Aorta (tissue), 5 donors: Measurements from ENCODE around the gene COQ10B. TPM values are rescaled to one million over a fixed set of nuclear protein-coding genes. Genes with fewer than 3 reads are reported as not detected.
"Not testable (repeated sequence)": the region's sequence is repeated elsewhere in the genome, so short reads cannot be mapped to it uniquely, and the experiment has no call there.

ENCODE experiments used
- ATAC-seq: fragments of 200-7000 bp; cut with Tn5 transposase; one replicate; pipeline ENCODE4 v1.9.1; 2022; ENCODE audit warnings: moderate library complexity; ENCODE audit not compliant: low FRiP score
- DNase-seq, 2 donors: peaks; one replicate each; pipeline ENCODE4 v3.0.0-alpha.2; 2020
- H3K27ac ChIP-seq, 2 donors: one replicate each; pipeline ENCODE4 v1.5.1; 2013; ENCODE audit warnings: low read length in 2 of 2, mild to moderate bottlenecking in 2 of 2, moderate library complexity in 2 of 2, control low read depth in 1 of 2, inconsistent platforms in 1 of 2, low read depth in 1 of 2
- H3K27me3 ChIP-seq, 2 donors: one replicate each; pipeline ENCODE4 v1.6.1; 2013; ENCODE audit warnings: control low read depth in 1 of 2, low read length in 1 of 2, mild to moderate bottlenecking in 1 of 2, moderate library complexity in 1 of 2; ENCODE audit not compliant: insufficient read depth in 2 of 2, control insufficient read depth in 1 of 2
- H3K36me3 ChIP-seq, 2 donors: one replicate each; pipeline ENCODE4 v1.6.1; 2013; ENCODE audit warnings: control low read depth in 1 of 2, low read length in 1 of 2, mild to moderate bottlenecking in 1 of 2; ENCODE audit not compliant: insufficient read depth in 2 of 2, control insufficient read depth in 1 of 2
- H3K4me1 ChIP-seq, 2 donors: one replicate each; pipeline ENCODE4 v1.6.1; 2013; ENCODE audit warnings: low read length in 2 of 2, control low read depth in 1 of 2, mild to moderate bottlenecking in 1 of 2, moderate library complexity in 1 of 2; ENCODE audit not compliant: insufficient read depth in 2 of 2, control insufficient read depth in 1 of 2
- H3K4me3 ChIP-seq, 2 donors: one replicate each; pipeline ENCODE4 v1.5.1; 2013; ENCODE audit warnings: low read length in 2 of 2, control low read depth in 1 of 2, mild to moderate bottlenecking in 1 of 2
- H3K9me3 ChIP-seq: one replicate; pipeline ENCODE4 v1.6.1; 2013; ENCODE audit warnings: mild to moderate bottlenecking, low read length; ENCODE audit not compliant: control insufficient read depth
- WGBS, 2 donors: extraction: QIAGEN DNeasy Blood & Tissue Kit; methylation state at CpG; one replicate each; pipeline ENCODE4 v1.1.7; 2013; 5-methylcytosine and 5-hydroxymethylcytosine counted together
- intact Hi-C, 2 donors: fragments of 100-400 bp; cut with DNase I; formaldehyde crosslinking; loops; one replicate each; pipeline versions ENCODE4 v1.14.2 to v1.15.0; 2022
- polyA plus RNA-seq, 2 donors: library from polyadenylated mRNA; stranded (reverse); fragments of 200-250 nt; gene quantifications; one replicate each; pipeline ENCODE4 v1.2.3, GENCODE V29; 2013
- total RNA-seq, 2 donors: library from RNA; stranded (reverse); fragmentation: NEBNext Ultra II Directional; extraction: Animal tissue kit (Norgen Biotek cat#: 25700); gene quantifications; one replicate each; pipeline ENCODE4 v1.2.1, GENCODE V29; 2021
- donor health status: healthy with polysubstance abuse.
- donor health status: Bipolar disorder and iron deficiency.
- donor health status: DM: no; HTN: no; CAD: no.
- donor health status: DM: no; HTN: no; CAD: no.
- donor health status: DM: yes; HTN: yes; CAD: no.

The COQ10B gene
- total and polyA plus RNA-seq, 4 donors = 20.0 to 39.8 (median 25.0) TPM

DNA sequence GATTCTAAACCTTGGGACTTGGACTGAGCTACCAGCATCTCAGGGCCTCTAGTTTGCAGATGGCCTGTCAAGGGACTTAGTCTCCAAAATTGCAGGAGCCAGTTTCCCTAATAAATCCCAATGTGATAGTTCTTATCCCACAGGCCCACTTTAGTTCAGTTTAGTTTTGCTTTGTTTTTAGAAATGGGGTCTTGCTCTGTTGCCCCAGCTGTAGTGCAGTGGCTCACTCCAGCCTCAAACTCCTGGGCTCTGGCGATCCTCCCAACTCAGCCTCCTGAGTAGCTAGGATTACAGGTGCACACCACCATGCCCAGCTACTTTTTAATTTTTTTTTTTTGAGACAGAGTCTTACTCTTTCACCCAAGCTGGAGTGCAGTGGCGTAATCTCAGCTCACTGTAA is 16.0 kb upstream of the COQ10B start:
- no peak for DNase-seq
- Histone ChIP-seq H3K4me1 (peaks cover 2 to 4% of the 10 kb centered on the region in 2 donors), H3K36me3 (no peaks in the 10 kb centered on the region), H3K9me3 (no peaks in the 10 kb centered on the region), H3K27ac (no peak overlapping the region), H3K4me3 (no peak overlapping the region), H3K27me3 (no peaks in the 10 kb centered on the region)
- no peak for ATAC-seq
- 98 to 100% methylated on average over 2 of the region's 2 CpGs for WGBS, 2 donors
- intact Hi-C loops = loop anchor here in 1 of 2 donors (5.0 kb wide), 1 partner anchor 65 kb away; the partner anchor contains the start of gene HSPE1

DNA sequence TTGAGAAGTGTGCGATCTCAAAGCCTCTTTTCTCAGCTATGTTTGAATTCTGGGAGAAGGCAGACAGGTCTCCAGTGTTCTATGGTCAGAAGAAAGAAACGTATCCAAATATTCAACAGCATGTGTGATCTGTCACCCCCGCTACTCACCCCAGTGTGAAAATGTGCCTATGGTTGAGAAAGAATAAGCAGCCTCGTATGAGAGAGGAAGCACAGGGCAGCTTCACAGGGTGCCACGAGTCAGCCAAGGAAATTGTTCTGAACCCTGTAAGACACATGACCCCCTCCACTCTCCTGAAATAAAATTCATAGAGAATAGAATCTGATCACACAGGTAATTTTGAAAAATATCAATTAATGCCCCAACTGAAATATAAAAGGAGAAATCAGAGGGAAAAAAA is 10.5 kb upstream of the COQ10B start:
- H3K27me3 ChIP-seq = no peaks in the 10 kb centered on the region
- no peaks in the 10 kb centered on the region for H3K36me3 ChIP-seq
- ATAC-seq (no peak), DNase-seq (no peak)
- intact Hi-C loops = no loop called here
- H3K27ac ChIP-seq = no peak overlapping the region
- no peaks in the 10 kb centered on the region for H3K4me1 ChIP-seq
- no peak overlapping the region for H3K4me3 ChIP-seq
- H3K9me3 ChIP-seq = no peaks in the 10 kb centered on the region
- 63 to 66% methylated on average over 5 of the region's 5 CpGs for WGBS, 2 donors

DNA sequence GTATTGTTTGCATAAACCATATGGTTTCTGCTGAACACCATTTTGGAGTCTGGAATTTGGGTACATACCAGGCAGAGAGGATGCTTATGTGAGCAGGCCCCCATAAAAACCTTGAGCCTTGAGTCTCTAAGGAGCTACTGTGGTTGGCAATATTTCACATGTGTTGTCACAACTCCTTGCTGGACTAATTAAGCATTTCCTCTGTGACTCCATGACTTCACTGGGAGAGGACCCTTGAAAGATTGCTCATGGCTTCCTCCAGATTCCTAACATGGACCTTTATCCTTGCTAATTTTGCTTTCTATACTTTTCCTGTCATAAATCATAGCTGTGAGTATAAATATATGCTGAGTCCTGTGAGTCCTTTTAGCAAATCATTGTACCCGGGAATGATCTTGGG is 7.6 kb upstream of the COQ10B start:
- no peaks in the 10 kb centered on the region for H3K27me3 ChIP-seq
- DNase-seq (no peak), ATAC-seq (no peak)
- H3K27ac ChIP-seq = no peak overlapping the region
- H3K4me3 ChIP-seq = no peak overlapping the region
- intact Hi-C loops = no loop called here
- H3K4me1 ChIP-seq = no peaks in the 10 kb centered on the region
- H3K36me3 ChIP-seq = no peaks in the 10 kb centered on the region
- WGBS, 2 donors = 52% methylated on average over 1 of the region's 1 CpG
- no peaks in the 10 kb centered on the region for H3K9me3 ChIP-seq

DNA sequence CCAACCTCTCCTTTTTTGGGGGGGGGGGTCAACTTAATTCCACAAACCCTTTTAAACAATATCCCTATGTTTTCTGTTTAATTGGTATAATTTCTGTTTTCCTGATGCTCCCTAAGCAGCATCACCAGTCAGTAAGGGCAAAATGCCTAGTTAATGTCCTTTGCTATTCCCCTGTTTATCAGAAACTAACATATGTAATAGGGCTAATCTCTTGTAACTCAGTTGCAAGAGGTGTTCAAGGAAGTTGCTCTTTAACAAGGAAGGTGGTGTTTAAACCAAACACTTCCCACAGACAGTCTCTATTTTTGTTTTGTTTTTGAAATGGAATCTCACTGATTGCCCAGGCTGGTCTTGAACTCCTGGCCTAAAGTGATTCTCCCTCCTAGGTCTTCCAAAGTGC is 6.5 kb upstream of the COQ10B start:
- ATAC-seq (no peak), DNase-seq (no peak)
- Histone ChIP-seq H3K36me3 (no peaks in the 10 kb centered on the region), H3K9me3 (no peaks in the 10 kb centered on the region), H3K27me3 (no peaks in the 10 kb centered on the region), H3K4me3 (no peak overlapping the region), H3K4me1 (no peaks in the 10 kb centered on the region), H3K27ac (no peak overlapping the region)
- intact Hi-C loops = no loop called here

DNA sequence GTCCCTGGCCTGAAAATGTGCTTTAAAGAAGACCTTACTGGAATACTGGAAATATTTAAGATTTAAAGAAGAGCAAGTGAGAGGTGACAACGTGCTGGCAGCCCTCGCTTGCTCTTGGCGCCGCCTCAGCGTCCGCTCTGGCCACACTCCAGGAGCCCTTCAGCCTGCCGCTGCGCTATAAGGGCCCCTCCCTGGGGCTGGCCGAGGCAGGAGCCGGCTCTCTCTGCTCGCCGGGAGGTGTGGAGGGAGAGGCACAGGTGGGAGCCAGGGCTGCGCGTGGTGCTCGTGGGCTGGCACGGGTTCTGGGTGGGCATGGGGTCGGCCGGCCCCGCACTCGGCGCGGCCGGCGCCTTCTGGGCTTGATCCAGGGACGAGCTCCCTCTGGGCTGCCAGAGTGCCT is 2.9 kb upstream of the COQ10B start:
- no peak for ATAC-seq
- DNase-seq = no peak
- Histone ChIP-seq H3K27ac (no peak overlapping the region), H3K27me3 (no peaks in the 10 kb centered on the region), H3K36me3 (no peaks in the 10 kb centered on the region), H3K9me3 (no peaks in the 10 kb centered on the region), H3K4me1 (no peaks in the 10 kb centered on the region), H3K4me3 (no peak overlapping the region)
- 90 to 93% methylated on average over 25 of the region's 25 CpGs for WGBS, 2 donors
- intact Hi-C loops = loop anchor here in 1 of 2 donors (10.0 kb wide), 1 partner anchor 254 kb away; the partner anchor contains the start of gene MARS2

DNA sequence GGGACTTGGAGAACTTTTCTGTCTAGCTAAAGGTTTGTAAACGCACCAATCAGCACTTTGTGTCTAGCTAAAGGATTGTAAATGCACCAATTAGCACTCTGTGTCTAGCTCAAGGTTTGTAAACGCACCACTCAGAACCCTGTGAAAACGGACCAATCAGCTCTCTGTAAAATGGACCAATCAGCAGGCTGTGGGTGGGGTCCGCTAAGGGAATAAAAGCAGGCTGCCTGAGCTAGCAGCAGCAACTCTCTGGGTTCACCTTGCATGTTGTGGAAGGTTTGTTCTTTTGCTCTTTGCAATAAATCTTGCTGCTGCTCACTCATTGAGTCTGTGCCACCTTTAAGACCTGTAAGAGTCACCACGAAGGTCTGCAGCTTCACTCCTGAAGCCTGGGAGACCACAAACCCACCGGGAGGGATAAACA is 2.4 kb upstream of the COQ10B start:
- not testable (repeated sequence) for H3K4me3 ChIP-seq, H3K9me3 ChIP-seq, H3K27ac ChIP-seq, DNase-seq, H3K4me1 ChIP-seq, ATAC-seq, H3K27me3 ChIP-seq, H3K36me3 ChIP-seq
- intact Hi-C loops = loop anchor here in 1 of 2 donors (10.0 kb wide), 1 partner anchor 254 kb away; the partner anchor contains the start of gene MARS2
- WGBS, 2 donors = 85 to 86% methylated on average over 6 of the region's 6 CpGs

DNA sequence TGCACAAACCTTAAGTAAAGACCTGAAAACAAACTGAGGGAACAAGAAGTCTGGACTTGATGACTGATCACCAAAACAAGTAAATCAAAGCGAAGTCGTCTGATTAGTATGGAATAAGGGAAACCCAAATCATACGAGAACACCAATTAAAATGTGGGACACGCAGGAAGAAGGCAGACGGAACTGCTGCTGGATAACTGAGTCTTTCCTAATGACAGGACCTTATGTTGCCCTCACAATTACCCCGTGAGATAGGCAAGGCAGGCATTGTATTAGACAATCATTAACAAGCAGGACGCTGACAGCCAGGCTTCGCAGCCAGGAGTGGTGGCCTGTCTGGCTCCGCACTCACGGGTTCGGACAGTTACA is 614 bp upstream of the COQ10B start:
- no peaks in the 10 kb centered on the region for H3K9me3 ChIP-seq
- H3K27me3 ChIP-seq = no peaks in the 10 kb centered on the region
- H3K4me3 ChIP-seq = peak overlapping the region; percentile 20 to 34
- ATAC-seq (no peak), DNase-seq (no peak)
- no peaks in the 10 kb centered on the region for H3K36me3 ChIP-seq
- intact Hi-C loops = loop anchor here in 1 of 2 donors (1.0 to 10.0 kb wide), 3 partner anchors 17 to 252 kb away; partner anchors contain the start of genes HSPE1, MARS2 and SF3B1
- WGBS, 2 donors = 3% methylated on average over 11 of the region's 11 CpGs
- peak overlapping the region; percentile 42 to 47 for H3K27ac ChIP-seq
- no peaks in the 10 kb centered on the region for H3K4me1 ChIP-seq

DNA sequence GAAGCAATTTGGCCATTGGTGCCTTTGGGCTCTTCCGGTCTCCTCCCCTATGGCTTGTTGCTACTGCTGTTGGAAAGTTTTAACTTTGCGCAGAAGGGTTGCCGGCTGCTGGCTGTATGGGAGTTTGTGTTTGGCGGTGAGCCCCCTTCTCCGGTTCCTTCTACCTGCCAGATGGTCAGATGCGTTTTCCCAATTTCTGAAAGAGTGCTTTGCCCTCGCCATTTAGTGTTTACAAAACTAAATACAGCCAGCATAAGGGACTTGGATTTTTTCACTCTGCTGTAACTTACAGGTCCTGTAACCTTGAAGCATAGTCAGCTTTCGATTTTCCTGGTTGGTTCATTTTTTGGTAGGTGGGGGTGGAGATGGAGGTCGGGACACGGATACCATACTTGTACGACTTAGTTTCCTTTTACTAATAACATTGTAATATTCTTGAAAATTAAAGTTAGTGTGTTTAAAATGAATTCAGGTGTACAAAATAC is 604 bp downstream of the COQ10B start:
- H3K9me3 ChIP-seq = no peaks in the 10 kb centered on the region
- intact Hi-C loops = loop anchor here in 1 of 2 donors (1.0 to 10.0 kb wide), 3 partner anchors 19 to 251 kb away; partner anchors contain the start of genes HSPE1, MARS2 and SF3B1
- H3K27ac ChIP-seq = peak overlapping the region; percentile 7 to 94
- WGBS, 2 donors = 0 to 1% methylated on average over 11 of the region's 11 CpGs
- H3K27me3 ChIP-seq = no peaks in the 10 kb centered on the region
- H3K4me1 ChIP-seq = no peaks in the 10 kb centered on the region
- peaks cover 0 to under 1% of the 10 kb centered on the region in 2 donors for H3K36me3 ChIP-seq
- peak in 1 of 2 donors; percentile 92 for DNase-seq
- ATAC-seq = peak; percentile 89
- peak overlapping the region; percentile 53 to 75 for H3K4me3 ChIP-seq

DNA sequence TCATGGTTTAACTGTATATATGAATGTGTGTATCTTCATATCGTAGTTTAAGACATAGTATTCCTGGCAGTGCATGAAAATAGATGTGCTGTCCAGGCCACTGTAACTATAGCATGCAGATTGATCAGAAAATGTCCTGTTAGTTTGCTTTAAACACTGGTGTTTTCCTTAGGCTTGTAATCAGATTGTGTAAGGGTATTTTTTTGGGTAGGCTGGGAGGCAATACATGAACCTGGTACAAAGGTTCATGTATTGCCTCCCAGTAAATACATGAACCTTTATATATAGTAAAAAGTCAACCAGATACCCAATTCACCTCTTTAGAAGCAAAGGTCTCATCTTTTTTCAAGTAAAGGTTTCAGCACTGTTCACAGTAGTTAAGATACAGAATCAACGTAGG is 1.6 kb downstream of the COQ10B start:
- H3K9me3 ChIP-seq = no peaks in the 10 kb centered on the region
- ATAC-seq = no peak
- H3K27ac ChIP-seq = no peak overlapping the region
- H3K36me3 ChIP-seq = peaks cover 0 to 4% of the 10 kb centered on the region in 2 donors
- no peaks in the 10 kb centered on the region for H3K4me1 ChIP-seq
- H3K4me3 ChIP-seq = peak overlapping the region; percentile 53 to 75
- no peaks in the 10 kb centered on the region for H3K27me3 ChIP-seq
- WGBS, 2 donors = 64 to 71% methylated on average over 2 of the region's 2 CpGs
- intact Hi-C loops = loop anchor here (5.0 to 10.0 kb wide), 2 partner anchors 42 to 250 kb away; partner anchors contain the start of genes HSPD1 (in 1 of the 2) and MARS2 (in 1 of the 2)
- no peak for DNase-seq
